HG03196 (cell line): Measurements from ENCODE around the gene CSF3.

ENCODE experiments used
- ATAC-seq: cut with Tn5 transposase; IDR thresholded peaks from one replicate; pipeline ENCODE4 v1.9.1; 2021; ENCODE audit not compliant: unreplicated experiment

The CSF3 gene

DNA sequence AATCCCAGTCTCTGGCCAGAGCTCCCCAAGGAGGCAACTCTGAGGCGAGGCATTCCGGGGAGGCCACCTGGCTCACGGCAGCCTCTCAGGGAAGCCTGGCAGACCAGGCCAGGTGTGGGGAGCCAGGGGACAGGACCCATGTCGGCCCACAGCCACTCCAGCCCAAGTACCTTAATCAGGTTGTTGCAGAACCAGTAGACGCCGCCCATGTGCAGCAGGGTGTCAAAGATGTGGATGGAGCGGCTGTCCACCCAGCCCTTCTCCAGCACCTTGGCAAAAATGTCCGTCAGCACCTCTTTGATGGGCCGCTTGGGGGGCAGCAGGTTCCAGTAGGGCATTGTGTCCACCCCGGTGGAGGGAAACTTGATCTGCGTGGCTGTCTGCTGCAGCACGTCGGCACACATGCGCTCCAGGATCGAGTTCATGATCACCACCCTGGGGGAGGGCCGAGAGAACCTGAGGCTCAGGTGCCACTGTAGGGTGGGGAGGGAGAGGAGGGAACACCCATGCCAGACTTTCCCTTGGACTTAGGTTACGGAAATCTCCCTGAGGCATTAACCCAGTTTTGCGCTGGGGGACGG is 7.8 kb downstream of the CSF3 start:
- no peak for ATAC-seq

DNA sequence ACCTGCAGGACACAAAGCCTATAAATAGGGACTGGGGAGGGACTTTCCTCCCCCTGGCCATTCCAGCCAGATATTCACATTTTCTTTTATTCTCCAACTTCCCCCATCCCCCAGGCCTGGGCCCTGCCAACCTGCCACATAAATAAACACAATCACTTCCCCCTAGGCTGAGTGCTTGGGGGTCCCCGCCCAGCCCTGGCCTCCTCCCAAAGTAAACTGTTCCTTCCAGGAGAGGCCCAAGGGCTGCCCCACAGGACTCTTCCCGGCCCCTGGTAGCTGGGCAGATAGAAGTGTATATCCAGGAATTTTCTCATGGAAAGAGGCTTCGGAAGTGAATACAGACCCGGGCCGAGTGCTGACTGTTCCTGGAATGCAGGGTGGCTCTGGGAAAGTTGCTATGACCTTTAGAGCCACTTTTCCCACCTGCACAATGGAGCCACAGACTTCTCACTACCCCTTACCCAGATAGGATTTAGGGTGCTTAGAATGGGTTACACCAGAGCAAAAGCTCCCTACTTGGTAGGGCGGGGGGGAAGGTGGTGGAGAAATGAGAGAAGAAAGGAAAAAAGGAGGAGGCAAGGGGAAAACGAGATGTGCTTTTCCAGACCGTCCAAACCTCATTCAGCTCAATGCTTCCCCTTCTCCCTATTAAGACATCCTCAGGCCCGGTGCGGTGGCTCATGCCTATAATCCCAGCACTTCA is 8.5 kb downstream of the CSF3 start:
- no peak for ATAC-seq

DNA sequence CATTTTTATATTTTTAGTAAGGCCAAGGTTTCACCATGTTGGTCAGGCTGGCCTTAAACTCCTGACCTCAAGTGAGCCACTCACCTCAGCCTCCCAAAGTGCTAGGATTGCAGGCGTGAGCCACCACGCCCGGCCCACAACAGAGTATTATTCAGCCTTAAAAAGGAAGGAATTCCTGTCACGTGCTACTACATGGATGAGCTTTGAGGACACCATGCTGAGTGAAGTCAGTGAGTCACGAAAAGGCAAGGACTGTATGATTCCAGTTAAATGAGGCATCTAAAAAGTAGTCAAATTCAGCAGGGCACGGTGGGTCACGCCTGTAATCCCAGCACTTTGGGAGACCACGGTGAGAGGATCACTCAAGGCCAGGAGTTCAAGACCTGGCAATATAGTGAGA is 9.7 kb downstream of the CSF3 start:
- ATAC-seq, result no peak

DNA sequence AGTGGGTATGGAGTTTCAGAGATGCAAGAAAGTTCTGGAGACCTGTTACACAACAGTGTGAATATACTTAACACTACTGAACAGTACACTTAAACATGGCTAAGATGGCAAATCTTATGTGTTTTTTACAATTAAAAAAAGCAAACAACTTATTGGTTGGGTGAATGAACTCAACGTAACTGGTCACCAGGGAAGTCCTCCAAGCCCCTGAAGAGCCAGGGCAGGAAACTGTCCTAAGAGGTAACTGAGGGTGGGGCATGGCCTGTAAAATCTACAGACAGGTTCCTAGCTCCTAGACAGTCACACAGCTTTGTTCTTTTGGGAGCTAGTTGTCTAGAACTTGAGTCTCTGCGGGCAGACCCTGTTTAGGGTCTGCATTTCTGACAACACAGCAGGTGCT is 10.3 kb downstream of the CSF3 start:
- no peak for ATAC-seq

DNA sequence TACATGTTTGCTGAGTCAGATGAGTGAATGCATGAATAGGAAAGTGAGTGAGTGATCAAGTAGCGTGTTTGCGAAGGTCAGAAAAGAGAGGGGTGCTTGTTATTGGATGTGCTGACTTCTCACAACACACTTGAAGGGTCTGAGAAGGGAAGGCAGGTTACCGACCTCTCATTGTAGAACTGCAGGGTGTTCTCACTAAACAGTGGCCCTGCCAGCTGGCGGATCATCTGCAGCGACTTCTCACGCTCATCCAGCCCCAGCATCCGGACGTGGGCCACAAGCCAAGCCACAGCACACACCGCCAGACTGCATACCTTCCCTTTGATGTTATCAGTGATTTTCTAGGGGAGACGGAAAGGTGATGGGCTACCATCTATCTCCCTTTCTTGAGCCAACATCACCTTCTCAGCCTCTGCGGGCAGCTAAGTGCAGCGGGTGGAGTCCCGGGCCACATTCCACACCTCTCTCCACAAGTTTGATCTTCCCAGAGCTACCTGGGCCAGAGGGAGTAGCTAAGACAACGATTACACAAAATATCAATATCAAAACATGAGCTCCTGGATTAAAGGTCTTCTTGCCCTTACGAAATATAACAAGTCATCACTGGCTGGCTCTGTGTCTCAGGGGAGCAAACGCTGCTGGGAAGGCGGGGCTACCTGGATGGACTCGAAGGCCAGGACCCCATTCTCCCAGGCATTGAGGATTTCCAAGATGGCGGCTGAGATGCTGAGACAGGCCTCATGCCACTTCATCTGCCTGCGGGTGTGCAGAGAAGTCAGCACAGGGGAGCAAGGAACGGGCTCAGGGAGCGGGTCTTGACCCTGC is 11.0 kb downstream of the CSF3 start:
- ATAC-seq, result no peak

DNA sequence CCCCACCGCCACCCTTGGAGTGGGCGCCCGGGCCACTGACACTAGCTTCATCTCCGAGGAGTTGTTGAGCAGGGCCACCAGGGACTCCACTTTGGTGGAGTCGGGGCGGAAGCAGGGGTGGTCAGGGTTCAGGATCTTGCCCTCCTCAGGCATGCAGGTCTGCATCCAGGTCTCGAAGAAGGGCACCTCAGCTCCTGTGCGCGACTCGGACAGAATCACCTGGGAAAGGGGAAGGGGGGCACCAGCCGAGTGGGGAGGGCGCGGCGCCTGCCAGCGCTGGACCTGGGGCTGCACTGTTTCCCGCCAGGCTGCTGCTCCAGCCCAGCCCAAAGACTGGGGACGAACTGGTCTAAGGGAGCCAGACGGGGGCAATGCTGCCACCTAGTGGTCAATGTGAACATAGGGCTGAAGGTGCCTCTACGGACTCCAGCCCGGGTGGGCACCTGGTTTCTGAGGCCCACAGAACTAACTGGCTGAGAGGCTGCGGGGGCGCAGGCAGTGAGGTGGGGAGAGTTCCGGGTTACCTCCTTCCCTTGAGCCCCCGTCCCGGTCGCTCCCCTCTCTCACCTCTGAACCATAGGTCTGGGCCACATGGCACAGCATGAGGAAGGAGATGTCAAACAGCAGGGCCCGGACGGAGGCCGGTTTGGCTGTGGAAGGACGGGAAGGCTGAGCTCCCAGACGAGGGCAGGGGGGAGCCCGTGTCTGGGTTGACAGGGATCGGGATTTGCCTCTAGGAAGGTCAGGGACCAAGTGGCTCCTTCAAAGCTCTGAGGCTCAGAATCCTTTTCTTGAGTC is 11.8 kb downstream of the CSF3 start:
- ATAC-seq, result no peak

DNA sequence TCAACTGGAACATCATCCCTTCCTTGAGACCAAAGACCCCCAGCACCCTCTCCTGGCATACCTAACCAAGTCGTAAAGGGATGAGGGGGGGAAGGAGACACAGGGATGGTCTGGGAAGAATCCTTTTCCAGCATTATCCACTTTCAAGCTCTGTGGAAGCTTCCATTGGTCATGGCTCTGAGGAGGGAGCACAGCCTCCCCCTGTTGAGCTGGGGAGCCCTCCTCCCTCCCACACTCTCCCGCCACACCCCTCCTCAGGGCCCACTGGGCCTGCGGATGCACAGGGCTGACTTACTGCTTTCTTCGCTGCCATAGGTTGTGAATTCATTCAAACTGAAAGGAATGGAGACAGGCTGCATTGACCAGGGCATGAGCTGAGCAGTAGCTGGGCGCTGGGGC is 12.4 kb downstream of the CSF3 start:
- ATAC-seq, result no peak

DNA sequence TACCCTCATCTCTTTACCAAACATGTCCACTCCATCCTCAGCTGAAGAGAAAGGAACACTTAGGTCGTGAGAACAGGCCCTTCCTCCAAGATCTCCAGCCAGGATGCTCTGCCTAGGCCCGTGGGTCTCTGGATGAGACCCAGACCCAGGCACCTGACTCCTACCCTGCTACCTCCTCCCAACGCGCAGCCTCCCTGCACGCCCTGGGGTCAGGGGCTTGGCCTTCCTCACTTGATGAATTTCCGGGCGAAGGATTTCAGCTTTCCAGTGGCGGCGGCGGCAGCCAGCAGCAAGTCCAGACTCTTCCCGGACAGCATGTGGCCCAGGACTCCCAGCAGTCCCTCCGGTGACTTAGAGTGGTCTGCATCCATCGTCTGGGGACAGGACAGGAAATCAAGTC is 13.4 kb downstream of the CSF3 start:
- no peak for ATAC-seq

DNA sequence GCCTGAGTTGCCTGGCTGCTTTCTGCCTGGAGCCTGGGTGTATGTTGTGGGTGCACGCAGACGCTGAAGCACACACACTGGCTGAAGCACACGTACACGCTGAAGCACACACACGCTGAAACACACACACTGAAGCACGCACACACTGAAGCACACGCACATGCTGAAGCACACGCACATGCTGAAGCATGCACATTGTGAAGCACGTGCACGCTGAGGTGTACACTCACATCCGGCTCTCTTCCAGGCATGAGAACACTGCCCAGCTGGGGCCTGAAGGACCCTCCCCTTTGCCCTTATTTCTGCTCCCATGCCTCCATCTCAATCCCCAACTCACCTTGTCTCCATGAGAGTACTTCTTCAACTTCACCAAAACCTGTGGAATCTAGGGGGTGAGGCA is 16.5 kb downstream of the CSF3 start:
- ATAC-seq, result no peak

DNA sequence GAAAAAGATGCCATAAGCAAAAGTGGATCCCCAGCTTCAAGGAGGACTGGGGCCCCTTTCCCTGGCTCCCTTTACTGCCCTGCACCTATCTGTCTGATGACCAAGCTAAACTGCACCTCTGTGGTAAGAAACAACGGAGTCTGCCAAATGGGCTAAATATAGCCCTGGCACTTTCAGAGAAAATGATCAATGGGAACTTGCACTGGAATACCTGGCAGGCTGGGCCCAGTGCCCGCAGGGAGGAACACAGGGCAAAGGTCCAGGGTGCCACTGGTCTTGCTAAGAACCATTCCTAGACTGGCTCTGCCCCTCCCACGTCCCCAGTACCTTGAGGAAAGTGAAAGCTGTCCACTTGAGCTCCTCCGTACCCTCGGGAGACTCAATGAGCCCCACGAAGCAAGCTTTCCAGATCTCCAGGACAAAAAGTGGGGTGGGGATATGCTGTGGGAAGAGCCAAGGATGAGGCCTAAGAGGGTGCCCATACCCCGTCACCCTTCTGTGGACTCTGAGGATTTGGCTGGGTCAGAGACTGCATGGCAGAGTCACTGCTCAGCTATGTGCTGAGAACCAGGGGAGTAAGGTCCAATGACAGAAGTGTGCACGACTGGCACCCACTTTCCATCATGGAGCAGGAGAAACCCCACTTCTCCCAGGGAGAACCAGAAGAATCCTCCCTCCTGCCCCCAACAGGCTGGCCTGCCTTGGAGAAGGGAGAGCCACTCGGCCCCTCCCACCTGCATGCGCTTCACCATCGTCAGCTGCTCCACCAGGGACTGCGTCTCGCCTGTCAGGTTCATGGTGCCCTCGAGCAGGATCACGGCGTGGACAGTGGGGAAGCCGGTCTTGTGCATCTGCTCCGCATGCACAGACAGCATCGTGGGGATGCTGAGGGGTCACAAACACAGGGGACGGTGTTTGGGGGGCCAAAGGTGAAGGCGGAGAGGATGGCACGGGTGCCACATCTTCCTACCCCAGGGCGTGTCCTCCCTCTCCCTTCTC is 17.4 kb downstream of the CSF3 start:
- no peak for ATAC-seq

DNA sequence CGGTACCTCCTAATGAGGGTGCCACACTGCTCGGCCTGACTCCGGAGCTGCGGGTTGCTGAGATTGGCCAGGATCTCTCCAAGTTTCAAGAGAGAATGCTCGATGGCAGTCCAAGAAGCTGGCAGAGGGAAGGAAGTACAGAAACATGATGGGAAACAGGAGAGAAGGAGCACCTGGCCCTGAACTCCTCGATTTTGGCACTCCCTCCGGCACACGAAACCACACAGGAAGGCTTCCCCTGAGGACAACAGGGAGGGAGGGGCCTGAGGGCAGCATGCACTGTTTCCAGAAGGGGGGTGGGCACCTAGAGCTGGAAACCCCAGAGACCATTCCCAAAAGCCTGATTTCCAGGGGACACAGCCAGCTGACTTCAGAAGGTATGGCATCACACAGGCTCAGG is 18.1 kb downstream of the CSF3 start:
- ATAC-seq, result no peak

DNA sequence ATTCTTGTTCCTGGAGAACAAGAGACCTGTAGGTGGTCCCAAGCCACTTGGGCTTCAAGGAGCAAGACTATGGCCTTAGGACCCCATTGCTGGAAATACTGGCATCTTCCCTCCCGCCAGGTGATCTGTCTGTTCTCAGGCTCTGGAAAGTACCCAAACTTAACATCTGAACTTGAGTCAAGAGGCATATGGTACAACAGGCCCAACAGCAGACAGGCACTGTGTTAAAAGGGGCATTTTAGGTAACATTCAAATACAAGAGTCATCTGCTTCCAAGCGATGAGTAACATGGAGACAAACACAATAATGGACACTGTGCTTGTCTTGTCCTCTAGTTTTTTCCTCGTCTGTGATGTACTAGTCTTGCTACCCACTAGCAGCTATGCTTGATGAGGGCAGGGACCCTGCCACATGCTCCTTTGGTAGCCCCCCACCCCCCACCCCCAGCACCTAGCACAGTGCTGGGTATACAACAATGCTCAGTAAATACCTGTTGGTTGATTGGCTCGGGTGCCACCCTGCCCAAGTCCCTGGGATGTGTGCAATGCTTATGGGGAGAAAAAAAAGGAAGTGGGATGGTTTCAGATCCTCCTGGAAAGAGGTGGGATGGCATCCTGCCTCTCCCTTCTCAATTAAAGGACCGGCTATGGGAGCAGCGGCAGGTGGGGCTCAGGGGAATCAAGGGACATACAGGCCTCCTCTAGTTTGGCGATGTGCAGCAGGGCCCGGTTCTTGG is 19.4 kb downstream of the CSF3 start:
- ATAC-seq, result no peak

DNA sequence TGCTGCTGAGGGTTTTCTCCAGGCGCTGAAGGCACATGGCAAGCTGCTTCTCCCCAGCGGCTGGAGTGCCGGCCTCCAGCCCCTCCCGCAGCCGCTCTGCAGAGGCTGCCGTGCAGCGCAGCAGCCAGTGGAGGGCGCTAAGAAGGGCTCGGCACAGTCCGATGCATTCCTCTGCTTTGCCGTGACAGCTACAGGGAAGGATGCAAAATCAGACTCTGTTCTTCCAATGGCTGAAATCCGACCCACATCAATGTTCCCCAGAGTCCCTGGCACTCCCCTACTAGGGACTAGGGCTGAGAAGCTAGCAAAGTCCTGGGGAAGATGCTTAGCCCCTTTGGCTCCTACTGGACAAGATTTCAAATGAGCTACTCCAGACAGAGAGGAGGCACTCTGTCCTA is 19.9 kb downstream of the CSF3 start:
- ATAC-seq, result no peak

DNA sequence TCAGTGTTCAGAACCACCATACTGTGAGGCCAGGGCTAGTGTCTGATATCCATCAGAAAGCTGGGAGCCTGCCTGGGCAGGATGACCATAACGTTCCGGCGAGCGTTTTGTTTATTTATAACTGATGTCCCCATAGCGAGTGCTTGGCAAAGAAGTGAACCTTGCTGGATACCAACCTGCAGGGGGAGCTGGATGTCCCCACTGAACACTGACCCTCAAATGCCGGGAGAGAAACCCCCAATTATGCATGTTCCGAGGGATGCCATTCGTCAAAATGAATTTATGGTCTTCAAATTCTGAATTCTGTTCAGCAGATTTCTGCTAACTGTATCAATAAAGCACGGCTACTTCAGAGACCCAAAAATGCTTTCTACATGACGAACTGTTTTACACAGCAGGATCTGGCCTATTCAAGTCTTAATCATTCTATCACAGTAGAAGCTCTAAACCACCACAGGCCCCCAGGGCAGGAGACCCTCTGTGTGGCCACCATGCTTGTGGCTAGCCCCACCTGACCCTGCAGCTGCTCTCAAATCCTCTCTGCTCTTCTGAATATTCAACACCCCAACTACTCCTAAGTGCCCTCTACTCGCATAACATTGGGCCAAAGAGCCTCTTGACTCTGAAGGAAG is 23.8 kb downstream of the CSF3 start:
- ATAC-seq, result no peak

DNA sequence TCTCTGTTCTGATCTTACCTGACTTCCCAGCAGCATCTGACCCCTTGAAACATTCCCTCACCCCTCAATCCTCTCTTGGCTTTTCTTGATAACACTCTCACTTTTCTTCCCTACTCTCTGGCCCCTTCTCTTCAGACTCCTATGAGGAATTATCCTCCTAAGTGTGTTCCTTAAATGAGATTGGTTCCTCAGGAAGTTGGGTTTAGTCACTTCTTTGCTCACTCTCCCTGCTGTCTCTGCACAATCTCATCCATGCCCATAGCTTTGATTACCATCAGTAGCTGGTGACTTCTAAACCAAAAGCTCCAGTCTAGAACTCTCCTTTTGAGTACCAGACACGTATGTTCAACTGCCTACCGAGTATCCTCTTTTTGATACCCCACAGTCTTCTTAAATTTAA is 26.0 kb downstream of the CSF3 start:
- ATAC-seq, result no peak

DNA sequence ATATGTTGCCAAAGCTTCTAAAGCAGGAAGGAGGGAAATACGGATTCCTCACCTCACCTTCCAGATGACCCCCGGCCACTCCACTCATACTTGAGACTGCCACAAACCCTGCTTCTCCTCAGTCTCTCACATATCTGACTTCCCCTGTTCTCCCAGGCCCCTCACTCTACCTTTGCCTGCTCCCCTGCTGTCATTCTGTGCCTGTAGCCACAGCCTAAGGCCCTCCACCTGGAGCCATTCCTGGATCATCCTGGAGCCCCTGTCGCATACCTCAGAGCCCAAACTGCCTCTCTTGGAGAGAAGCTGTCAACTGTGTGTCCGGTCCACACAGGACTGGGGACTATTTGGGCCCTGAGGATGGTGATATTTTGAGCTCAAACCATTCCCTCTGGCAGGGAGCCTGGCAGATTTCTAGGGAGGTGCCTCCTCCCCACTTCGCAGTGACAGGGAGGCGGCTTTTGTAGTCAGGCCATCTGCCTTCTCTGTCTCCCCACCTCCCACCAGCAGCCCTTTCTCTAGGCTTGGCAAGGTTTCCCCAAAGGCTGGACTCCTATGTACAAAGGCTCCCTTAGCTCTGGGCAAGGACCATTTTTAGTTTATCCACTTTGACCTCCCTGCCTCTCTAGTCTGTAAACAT is 41.3 kb downstream of the CSF3 start:
- ATAC-seq, result no peak

DNA sequence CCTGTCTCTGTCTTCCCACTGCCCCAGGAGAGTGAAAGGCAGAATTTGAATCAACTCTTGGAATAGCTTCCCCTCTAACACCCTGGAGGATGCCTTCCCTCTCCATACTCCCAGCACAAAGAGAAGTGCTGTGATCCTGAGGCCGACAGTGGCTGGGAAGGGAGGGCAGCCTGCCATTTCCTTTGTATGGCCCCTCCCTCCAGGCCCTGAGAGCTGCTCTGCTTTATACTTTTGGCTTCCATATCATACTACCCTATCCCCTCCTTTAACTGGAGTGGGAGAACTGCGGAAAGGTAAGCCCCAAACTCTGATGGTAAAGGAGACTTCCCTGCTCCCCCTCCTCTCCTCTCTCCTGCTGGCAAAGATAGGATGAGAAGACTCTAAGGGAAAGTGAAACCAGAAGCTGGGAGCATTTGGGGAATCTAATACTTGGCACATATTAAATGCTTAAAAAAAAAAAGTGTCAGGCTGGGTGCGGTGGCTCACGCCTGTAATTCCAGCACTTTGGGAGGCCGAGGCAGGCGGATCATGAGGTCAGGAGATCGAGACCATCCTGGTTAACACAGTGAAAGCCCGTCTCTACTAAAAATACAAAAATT is 43.0 kb downstream of the CSF3 start:
- ATAC-seq, result no peak

DNA sequence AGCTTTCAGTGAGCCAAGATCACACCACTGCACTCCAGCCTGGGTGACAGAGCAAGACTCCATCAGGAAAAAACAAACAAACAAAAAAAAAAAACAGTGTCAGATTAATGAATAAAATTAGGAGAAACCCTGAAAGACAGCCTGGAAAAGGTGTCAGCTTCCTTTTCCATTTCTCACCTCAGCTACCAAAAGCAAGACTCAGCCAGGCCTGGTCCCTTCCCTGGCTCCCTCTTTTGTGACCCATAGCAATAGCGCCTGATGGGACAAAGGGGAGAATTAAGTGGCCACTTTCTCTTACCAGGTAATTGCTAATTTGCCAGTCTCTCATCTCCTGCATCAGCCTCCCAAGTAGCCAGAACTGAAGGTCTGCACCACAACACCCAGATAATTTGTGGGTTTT is 43.6 kb downstream of the CSF3 start:
- no peak for ATAC-seq
